GM12878 (cell line): ENCODE results near the gene HHLA2. TPM values are rescaled to one million over a fixed set of nuclear protein-coding genes. Genes with fewer than 3 reads are reported as not detected.

ENCODE experiments used
- BCL3 ChIP-seq: IDR thresholded peaks from 2 replicates; pipeline ENCODE4 v1.6.1; 2011; ENCODE audit warnings: borderline replicate concordance, low read depth, mild to moderate bottlenecking, moderate library complexity, low read length; ENCODE audit not compliant: insufficient read depth, poor library complexity, severe bottlenecking
- CHD2 ChIP-seq: IDR thresholded peaks from 2 replicates; pipeline ENCODE4 v1.6.1; 2011; ENCODE audit warnings: low read depth, low read length, improper control_type of control experiment, borderline replicate concordance
- CUX1 ChIP-seq: IDR thresholded peaks from 2 replicates; pipeline ENCODE4 v1.6.1; 2012; ENCODE audit warnings: improper control_type of control experiment, low read depth, low read length; ENCODE audit not compliant: insufficient replicate concordance
- KAT2A ChIP-seq: conservative IDR thresholded peaks from 2 replicates; pipeline ENCODE4 v1.6.1; 2011; ENCODE audit warnings: low read depth, low read length; ENCODE audit not compliant: control insufficient read depth
- MTA3 ChIP-seq: IDR thresholded peaks from 2 replicates; pipeline ENCODE4 v1.6.1; 2012; ENCODE audit warnings: low read length, inconsistent platforms, borderline replicate concordance
- MYB ChIP-seq: fragments of 150-350 bp; IDR thresholded peaks from 2 replicates; pipeline ENCODE4 v1.6.1; 2014; ENCODE audit warnings: mild to moderate bottlenecking, low read depth, low read length, borderline replicate concordance
- NFIC ChIP-seq: IDR thresholded peaks from 2 replicates; pipeline ENCODE4 v1.6.1; 2012; ENCODE audit warnings: low read depth, mild to moderate bottlenecking, inconsistent platforms, low read length, moderate library complexity
- PKNOX1 ChIP-seq: fragments of 450-650 bp; IDR thresholded peaks from 2 replicates; pipeline ENCODE4 v1.6.1; 2016; ENCODE audit warnings: mild to moderate bottlenecking
- PRDM15 ChIP-seq: fragments of 450-650 bp; formaldehyde crosslinking; IDR thresholded peaks from 2 replicates; pipeline ENCODE4 v1.4.0; 2020; ENCODE audit warnings: mild to moderate bottlenecking, moderate library complexity
- RAD51 ChIP-seq: fragments of 450-650 bp; IDR thresholded peaks from 2 replicates; pipeline ENCODE4 v1.6.1; 2016; ENCODE audit warnings: moderate library complexity, mild to moderate bottlenecking, inconsistent platforms
- WRNIP1 ChIP-seq: IDR thresholded peaks from 2 replicates; pipeline ENCODE4 v1.6.1; 2011; ENCODE audit warnings: low read depth, low read length, improper control_type of control experiment, borderline replicate concordance
- ZBTB33 ChIP-seq: fragments of 450-650 bp; IDR thresholded peaks from 2 replicates; pipeline ENCODE4 v1.6.1; 2017; ENCODE audit warnings: mild to moderate bottlenecking
- ZNF274 ChIP-seq: IDR thresholded peaks from one replicate; pipeline ENCODE4 v1.8.0; 2011; ENCODE audit not compliant: insufficient read length, insufficient read depth
- polyA plus RNA-seq, 11 experiments: library from polyadenylated mRNA; depleted of rRNA in 4 of 11; unstranded in 6 of 11; stranded (reverse) in 5 of 11; fragments of >200 nt; fragmentation: Nextera tagmentation in 4 of 11; fragmentation: Illumina TruSeq in 1 of 11; extraction: Ambion mirVana in 4 of 11; extraction: Trizol in 1 of 11; gene quantifications; 1 replicate in 1 of 11; 2 replicates in 10 of 11; pipeline versions ENCODE4 v1.2.1 to v1.2.3, GENCODE V29; 2011 to 2016; ENCODE audit warnings: inconsistent platforms in 2 of 11, missing spikeins in 2 of 11, low read depth in 1 of 11
- total RNA-seq, 4 experiments: library from RNA; depleted of rRNA in 3 of 4; stranded (reverse); fragments of >200 nt in 3 of 4; fragmentation: Illumina TruSeq in 1 of 4; extraction: Trizol in 1 of 4; gene quantifications; 2 replicates each; pipeline versions ENCODE4 v1.2.1 to v1.2.3, GENCODE V29; 2013 to 2021

The HHLA2 gene
- total and polyA plus RNA-seq, 10 of the 15 experiments (the other 5 are each of a cell fraction or from before 2014, with no cell fraction given) = 0.11 to 1.3 (median 0.28) TPM; not detected in 1

- TF ChIP-seq ZBTB33 (no peak), RAD51 (no peak), PKNOX1 (no peak), ZNF274 (no peak), CUX1 (no peak), BCL3 (no peak), MYB (no peak), WRNIP1 (no peak), MTA3 (no peak), KAT2A (no peak), CHD2 (no peak), NFIC (peak; percentile 79; the same call in 1 of the 2 replicates), PRDM15 (CRISPR knock-in tag) (no peak)
Observed at GRCh38 chr3:108281670-108282069, 14.7 kb upstream of the HHLA2 start (continued).
